HCEC 1CT (cell line): ENCODE data around the gene TEX12.
A peak's percentile ranks its signal among the peaks of the same experiment; 100 is the strongest.
"Not testable (repeated sequence)": the region's sequence is repeated elsewhere in the genome, so short reads cannot be mapped to it uniquely, and the experiment has no call there.

ENCODE experiments used
- DNase-seq: peaks from one replicate; pipeline ENCODE4 v3.0.0-alpha.2; 2017

TEX12 gene, protein sequence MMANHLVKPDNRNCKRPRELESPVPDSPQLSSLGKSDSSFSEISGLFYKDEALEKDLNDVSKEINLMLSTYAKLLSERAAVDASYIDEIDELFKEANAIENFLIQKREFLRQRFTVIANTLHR

DNA sequence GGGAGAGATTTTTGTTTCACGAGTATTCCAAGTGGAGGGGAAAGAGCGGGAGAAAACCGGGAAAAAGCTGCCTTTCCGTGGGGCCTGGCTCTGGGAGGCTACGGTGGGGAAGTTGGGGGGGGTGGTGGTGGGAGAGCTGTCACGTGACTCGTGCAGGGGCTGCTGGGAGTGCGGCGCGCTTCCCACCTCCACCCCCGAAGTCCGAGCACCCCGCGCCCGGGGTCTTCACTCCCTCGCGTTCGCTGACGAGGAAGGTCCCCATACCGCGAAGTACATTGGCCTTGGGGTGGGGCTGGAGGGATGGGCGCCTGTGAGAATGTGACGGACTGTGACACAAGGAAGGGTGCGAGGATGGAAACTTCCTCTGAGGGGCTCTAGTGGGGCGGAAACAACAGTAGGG, at the start of gene TEX12:
Gene TEX12, plus strand, starts transcription at position 228 of the 400 bp plus-strand sequence. CDS start 1,897 bp downstream, outside the sequence.
- no peak for DNase-seq

DNA sequence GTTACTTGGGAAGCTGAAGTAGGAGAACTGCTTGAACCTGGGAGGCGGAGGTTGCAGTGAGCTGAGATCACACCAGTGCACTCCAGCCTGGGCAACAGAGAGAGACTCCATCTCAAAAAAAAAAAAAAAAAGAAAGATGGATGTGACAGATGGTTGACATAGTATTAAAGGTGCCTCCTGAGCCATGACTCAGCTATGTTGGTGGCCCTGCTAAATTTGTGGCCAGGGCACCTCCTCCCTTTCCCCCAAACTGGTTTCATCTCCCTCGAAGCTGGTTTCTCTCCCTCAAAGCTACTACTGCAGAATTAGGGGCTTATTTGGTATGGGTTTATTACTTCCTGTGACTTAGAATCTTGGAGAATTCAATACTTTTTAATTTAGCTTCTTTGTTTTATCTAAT, 49.0 kb upstream of the TEX12 start:
- DNase-seq, result no peak

DNA sequence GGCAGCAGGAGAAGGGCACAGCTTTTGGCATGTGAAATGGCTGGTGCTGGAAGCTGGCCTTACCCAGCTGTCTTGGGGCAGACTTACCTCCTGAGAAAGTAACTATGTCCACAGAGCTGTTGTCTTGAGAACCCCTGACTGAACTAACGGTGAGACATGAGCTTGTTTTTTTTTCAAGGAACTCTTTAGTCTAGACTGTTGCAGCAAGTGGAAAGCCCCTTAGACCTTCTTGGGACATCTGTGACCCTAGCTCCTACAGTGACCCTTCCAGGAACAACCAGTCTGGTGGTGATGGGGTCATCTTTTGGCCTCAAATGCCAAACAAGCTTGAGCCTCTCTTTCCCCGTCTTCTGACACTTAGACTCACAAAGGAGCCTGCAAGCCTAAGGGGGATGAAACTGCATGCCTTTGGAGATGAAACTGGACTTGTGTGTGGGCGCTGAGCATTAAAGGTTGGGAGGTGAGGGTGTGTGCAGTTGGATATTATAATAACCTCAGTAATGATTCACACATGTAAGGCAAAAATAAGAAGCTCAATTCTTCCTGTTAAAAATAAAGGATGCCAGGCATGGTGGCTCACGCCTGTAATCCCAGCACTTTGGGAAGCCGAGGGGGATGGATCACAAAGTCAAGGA, 45.1 kb upstream of the TEX12 start:
- DNase-seq, result no peak

DNA sequence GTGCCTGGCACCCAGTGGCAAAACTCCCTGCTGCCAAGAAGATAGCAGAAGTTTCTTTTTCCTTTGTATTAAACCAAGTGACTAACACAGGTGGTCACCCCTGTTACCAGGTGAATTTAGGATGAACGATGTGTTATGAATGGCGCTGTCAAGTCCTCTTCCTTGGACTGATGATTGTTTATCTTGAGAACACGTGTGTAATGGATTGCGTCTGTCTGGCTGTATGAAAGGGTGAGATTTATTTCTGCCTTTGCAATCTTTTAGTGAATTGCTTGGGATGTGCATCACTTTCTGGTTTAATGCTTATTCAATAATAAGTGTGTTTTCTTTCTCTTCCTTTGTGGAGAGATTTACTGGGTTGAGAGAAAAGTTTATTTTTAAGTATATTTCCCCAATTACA, 44.0 kb upstream of the TEX12 start:
- no peak for DNase-seq

DNA sequence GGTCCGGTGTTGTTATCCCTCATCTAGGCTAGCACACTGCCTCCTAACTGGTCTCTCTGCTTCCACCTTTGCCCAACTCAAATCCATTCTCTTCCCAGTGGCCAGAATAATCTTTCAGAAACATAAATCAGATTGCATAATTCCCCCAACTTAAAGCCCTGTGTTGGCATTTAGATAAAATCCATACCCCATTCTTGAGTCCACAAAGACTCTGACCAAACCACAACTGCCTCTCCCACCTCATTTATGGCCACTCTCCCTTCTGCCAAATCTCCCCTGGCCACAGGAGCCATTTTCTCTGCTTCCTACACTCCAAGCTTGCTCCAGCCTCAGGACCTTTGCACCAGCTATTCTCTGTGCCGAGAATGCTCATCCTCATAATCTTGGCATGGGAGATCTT, 40.1 kb upstream of the TEX12 start:
- DNase-seq, result no peak

DNA sequence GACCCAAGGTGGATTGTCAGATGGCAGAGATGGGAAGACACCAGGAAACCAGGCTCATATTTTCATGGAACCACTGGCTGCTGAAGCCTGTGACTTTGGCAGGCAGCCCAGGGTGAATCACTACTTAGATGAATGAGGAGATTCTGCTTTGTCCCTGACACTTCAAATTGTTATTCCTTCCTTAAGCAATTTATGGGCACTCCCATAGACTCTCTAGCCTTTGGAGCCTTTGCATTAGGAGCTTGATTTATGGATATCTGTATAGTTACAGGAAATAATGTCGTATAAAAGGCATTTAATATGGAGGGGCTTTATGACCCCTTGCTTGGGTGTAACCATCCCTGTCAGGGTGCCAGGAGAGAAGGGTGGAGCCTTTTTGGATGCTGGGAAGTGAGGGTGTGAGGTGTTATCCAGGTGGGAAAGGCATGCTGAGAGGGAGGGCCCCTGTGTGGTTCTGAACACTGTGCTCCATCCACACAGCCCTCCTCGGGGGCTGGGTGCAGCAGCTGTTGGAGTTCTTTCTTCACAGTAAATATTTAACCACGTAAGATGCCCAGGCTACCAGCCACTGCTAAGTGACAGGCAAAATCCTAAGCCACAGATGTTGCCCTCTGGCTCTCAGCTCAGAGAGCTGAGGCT, 38.6 kb upstream of the TEX12 start:
- peak; percentile 84 for DNase-seq

DNA sequence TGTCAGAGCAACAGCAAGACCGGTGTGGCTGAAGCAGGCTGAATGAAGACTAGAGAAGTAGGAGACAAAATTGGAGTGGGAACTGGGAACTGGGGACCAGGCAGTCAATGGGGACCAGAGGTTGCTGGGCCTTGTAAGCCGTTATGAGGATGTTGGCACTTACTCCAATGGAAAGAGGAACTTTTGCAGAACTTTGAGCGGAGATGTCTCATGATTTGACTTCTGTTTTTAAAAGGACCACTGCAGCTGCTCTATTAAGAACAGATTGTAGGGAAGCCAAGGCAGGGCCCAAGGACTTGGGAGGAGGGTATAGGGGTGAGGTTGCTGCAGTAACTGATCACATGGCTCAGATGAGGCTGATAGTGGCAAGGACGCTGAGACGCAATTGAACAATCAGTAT, 37.5 kb upstream of the TEX12 start:
- no peak for DNase-seq

DNA sequence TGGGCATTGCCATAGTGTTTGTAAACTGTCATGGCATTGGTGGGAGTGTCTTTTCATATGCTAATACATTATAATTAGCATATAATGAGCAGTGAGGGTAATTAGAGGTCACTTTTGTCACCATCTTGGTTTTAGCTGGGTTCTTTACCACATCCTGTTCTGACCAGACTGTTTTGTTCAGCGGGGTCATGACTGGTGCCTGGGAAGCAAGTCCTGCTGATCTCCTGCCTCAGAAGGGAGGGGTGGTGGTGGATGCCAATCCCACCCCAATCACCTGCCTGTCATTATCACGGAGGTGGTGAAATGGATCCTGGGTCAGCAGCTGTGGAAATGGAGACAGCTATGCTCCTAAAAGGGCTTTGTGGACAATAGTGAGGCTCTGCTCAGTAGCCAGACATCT, 34.4 kb upstream of the TEX12 start:
- DNase-seq, result no peak

DNA sequence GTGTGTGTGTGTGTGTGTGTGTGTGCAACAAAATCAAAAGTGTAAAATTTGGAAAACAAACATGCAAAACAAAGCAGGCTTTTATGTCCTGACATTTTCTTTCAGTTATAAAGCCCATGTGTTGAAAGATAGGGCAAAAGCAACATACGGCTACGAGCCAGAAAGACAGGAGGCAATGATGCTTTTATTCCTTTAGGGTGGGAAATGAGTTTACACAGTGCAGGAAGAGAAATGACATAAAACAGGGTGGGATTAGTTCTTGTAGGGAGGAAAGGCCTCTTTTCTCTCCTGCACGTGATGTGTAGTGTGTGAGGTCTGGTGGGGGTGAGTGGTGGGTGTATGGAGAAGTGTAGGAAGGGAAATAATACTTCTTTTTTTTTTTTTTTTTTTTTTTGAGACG, 32.7 kb upstream of the TEX12 start:
- DNase-seq, result no peak

DNA sequence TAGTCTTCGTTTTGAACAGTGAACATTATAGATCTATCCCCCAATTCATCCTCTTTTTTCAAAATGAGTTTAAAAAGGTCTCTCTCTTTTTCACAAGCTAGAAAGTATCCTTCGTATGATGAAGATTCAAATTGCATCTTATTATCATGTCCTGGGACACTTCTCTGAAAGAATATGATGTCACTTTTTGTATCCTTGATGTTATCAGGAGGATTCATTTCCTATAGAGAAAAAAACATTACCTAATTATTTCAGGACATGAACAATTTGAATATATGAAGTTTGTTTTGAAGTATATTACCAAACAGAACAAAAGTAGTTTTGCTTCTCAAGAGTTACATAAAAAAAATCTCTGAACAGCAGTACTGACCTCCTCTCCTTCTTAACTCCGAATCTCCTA, 23.6 kb upstream of the TEX12 start:
- no peak for DNase-seq

DNA sequence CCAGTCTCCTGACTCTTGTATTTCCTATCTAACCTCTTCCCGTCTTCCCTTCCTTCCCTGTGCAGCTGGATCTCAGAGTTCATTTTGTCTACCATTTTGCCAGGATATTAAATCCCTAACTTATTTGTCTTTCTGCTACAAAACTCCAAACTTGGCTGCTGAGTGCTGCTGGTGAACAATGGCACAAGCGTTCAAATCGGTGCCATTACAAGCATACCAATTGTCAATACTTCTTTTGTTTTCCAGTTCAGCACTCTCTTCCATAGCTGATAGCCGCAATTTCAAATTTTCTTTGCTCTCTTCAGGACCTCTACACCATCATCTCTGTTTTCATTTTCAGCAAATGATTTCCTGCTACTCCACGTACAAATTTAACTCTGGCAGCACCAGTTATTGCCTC, 16.7 kb upstream of the TEX12 start:
- no peak for DNase-seq

DNA sequence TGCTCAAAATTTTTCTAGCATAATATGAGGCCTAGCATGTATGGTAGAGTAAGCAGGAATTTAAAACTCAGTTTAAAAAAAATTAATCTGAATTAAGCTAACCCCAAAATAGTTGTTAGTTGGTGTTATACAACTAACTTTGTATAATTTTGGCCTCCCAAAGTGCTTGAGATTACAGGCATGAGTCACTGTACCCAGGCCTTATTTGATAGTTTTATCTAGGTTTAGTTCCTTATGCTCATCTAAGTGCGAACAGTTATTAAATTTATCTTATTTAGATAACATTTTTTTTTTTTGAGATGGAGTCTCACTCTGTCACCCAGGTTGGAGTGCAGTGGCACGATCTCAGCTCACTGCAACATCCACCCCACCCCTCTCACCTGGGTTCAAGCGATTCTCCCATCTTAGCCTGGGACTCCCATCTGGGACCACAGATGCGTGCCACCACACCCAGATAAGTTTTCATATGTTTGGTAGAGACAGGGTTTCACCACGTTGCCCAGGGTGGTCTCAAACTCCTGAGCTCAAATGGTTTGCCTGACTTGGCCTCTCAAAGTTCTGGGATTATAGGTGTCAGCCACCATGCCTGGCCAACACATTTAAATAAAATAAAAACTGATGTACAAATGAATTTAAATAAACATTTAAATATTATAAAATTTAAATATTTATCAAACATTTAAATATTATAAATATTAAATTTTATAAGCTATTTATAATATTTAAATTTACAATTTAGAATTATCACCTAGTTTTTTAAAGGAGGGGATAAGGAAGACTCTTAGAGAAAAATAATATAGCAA, 10.8 kb upstream of the TEX12 start:
- DNase-seq, result no peak

DNA sequence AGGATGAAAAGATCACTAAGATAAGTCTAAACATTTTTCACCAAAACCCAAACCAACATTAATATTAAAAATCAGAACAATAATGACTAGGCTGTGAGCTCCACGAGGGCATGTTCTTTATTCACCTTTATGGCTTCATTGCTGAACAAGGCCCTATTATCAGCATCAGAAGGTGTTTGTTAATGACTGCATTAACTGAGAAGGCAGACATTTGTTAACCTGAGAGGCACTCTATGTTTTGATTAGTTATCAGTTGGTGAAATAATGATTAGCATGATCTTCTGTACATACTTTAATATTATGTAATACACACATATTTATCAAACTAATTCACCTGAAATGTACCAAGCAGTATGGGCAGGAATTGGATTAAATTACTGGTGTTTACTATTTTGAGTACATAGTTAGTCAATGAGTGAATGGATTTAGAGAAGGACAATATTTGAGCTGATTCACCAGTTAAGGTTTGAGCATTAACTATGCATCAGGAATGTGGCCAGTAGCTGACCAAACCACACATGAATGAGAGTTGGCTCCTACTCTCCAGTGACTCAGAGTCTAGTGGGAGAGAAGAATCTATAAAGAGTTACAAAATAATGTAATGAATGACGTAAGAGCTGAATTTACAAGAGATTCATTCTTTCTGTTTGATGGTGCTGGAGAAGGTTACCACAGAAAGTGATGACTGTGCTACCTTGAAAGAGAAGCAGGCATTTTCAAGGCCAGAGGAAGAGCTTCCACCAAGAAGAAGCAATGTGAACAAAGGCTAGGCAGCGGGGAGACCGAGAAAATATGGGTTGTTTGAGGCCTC, 10.0 kb upstream of the TEX12 start:
- DNase-seq, result peak; percentile 100

DNA sequence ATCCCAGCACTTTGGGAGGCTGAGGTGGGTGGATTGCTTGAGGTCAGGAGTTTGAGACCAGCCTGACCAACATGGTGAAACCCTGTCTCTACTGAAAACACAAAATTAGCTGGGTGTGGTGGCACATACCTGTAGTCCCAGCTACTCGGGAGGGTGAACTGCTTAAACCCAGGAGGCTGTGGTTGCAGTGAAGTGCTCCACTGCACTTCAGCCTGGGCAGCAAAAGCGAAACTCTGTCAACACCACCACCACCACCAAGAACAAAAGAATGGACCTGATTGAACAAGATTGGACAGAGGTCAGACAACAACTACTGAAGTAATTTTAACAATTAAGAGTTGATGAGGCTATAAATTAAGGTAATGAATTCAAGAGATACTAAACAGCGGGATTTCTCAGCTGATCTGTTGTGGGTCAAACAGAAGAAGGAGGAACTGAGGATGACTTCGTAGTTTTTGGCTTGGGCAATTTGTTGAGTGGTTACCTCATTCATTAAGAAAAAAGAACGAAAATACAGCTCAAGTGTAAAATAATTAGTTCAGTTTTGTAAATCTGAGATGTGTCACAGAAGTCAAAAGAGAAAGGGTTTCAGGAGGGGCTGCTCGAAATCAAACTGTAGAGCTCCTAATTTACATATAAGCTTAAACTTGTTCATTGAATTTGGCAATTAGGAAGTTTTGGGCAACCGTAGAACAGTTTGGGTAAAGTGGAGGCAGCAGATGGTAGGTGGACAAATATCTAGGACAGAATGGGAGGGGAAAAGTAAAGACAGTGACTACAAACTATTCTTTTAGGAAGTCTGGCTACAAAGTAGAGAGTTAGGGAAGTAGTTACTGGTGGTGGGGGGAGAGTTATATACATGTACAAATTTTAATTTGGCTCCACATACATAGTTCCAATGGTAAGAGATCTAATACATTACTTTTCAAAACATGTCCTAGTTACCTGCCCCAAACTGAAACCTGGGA, 7.8 kb upstream of the TEX12 start:
- no peak for DNase-seq

DNA sequence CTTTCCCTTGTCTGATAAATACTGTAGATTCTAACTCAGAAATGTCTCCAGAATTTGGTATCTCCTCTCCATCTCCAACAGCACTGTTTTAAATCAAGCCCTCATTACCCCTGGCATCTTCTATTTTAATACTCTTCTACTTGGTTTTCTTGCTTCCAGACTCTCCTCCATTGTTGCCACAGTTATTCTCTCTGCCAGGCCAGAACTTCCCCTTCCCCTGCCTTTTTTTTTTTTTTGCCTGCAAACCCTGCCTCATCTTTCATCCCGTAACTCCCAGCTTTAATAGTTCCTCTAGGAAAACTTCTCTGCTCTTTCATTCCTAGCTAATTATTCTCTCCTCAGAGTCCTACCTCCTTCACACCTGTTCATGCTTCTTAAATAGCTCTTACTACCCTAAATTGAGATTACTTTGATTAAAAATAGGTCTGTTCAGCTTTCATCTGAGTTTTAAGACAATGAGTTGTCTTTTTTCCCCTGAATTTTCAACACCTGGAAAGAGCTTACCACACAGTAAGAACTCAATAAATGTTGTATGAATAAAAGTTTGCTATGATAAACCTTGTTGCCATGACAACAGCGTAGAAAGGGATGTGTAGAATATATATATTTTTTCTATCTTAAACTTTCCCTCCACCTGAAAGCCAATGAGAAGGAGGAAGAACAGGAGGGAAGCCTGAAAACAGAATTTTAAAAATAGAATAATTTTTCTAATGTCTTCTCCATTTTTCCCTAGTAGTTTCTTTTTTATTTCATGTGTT, 6.9 kb upstream of the TEX12 start:
- no peak for DNase-seq

DNA sequence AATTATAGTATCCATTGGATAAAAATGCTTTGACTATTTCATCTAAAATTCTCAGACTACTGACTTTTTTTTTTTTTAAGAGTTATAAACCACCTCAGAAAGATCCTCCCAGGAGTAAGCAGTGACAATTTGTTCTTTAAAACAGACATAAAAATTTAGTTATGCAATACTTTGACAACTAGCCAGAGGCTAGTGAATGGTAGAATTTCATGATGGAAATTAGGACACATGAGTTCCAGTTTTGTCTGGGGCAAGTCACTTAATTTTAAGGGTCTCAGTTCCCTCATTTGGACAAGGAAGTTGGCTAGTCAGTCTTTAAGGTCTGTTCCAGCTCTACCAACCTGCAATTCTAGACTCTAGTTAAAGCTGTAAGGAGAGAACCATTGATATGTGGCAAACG, 6.2 kb upstream of the TEX12 start:
- DNase-seq, result no peak

DNA sequence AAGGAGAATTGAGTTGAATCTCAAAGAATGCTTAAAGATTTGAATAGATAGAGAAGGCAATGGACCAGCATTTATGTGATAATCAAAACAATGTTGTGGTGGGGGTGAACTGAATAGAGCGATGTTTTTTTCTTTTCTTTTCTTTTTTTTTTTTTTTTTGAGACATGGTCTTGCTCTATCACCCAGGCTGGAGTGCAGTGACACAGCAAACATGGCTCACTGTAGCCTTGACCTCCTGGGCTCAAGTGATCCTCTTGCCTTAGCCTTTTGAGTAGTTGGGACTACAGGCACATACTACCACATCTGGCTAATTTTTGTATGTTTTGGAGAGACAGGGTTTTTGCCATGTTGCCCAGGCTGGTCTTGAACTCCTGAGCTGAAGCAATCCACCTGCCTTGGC, 5.0 kb upstream of the TEX12 start:
- DNase-seq, result not testable (repeated sequence)

DNA sequence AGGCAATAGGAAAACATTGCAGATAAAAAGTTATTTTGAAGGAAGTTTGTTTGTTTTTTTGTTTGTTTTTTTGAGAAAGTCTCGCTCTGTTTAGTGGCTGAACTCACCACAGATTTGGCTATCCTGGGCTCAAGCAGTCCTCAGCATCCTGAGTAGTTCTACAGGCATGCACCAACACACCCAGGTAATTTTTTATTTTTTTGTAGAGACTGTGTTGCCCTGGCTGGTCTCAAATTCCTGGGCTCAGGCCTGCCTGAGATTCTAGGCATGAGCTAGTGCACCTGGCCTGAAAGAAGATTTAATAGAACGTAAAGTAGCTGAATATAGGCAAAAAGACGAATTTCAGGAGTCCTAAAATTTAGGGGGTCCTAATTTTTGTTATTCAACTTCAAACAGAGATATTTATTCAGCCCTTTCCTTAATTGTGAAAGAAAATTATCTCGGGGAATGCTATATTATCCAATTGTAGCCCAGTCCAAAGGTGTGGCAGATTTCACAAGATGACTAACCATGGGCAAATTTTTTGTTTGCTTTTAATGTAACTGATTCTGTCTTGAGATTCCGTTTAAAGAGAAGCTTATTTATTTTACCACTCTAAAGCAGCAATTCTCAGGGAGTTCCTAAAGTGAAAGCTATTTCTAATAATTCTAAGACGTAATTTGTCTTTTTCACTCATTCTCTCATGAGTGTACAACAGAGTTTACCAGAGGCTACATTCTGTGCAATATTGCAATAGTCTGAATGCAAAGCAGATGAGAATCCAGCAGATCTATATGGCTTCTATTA, 4.2 kb upstream of the TEX12 start:
- DNase-seq, result peak; percentile 11

DNA sequence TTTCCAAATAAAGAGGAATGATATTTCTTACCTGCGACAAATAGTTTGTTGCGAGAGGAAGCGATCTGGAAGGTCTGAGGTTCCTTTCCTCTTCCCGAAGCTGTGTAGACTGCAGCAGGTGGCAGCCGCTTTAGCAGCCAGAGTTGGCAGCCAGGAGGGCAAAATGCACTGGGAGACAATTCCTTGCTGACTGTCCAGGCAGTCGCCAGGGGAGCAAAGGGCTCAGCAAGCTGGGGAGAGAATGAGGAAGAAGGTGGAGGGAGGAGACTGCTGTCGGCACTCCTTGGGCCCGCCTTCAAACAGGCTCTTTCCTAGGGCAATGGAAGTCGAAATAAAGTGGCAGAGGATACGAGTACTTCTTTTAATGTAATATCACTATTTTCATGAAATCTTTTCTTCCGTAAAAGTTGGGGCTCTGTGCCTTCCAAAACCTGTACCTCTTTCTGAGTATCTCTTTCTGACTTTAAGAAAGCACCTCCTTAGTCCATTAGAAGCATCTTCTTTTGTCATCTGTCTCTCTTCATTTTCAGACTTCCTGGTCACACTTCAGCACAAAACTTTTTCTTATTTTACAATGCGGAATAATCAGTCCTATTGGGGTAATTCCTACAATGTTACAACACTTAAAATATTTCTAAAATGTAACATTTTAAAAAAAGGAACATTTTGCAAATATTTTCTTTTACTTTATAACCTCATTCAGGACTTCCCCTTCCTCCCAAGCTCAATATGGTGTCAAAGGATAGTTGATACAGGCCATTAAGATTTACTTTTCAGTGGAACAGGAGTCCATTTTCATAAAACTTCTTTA, 3.1 kb upstream of the TEX12 start, which contains the start of gene IL18:
Gene IL18, minus strand, starts transcription at position 220 of the 811 bp plus-strand sequence. CDS start 9,041 bp downstream, outside the sequence.
- no peak for DNase-seq
